Mucosa of stomach (tissue), 1 donor: ENCODE results near the gene MEGF11.

Source experiments
- H3K27me3 ChIP-seq: one replicate; pipeline ENCODE4 v1.7.0; 2013; ENCODE audit warnings: mild to moderate bottlenecking, low read length; ENCODE audit not compliant: control insufficient read depth, insufficient read depth
- H3K36me3 ChIP-seq: one replicate; pipeline ENCODE4 v1.7.0; 2013; ENCODE audit warnings: low read length; ENCODE audit not compliant: control insufficient read depth, insufficient read depth
- H3K4me1 ChIP-seq: one replicate; pipeline ENCODE4 v1.7.0; 2013; ENCODE audit warnings: mild to moderate bottlenecking, low read length; ENCODE audit not compliant: control insufficient read depth, insufficient read depth
- H3K4me3 ChIP-seq: one replicate; pipeline ENCODE4 v1.7.0; 2013; ENCODE audit warnings: low read length
- H3K9ac ChIP-seq: one replicate; pipeline ENCODE4 v1.7.0; 2013; ENCODE audit warnings: mild to moderate bottlenecking, low read length, moderate library complexity
- H3K9me3 ChIP-seq: one replicate; pipeline ENCODE4 v1.7.0; 2013; ENCODE audit warnings: mild to moderate bottlenecking, low read length, moderate library complexity; ENCODE audit not compliant: control insufficient read depth
- donor health status: Pancreatic carcinoma.

Gene MEGF11

DNA sequence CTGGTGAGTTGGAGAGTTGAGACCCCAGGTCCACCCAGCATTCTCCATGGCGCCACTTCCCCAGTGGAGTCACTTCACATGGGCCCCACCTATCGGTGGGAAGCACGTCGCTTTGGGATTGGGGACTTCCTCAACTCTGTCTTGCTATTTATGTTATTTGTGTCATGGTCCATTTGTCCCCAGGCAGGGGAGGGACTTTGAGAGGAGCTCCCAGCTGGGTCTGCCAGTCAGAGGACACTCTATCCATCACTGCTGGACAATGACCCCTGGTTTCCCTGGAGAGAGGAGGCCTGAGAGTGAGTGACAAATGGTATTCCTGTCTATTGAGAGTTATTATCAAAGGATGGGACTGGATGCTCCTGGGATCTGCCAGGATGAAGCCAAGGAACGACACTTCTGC, 256.6 kb downstream of the MEGF11 start:
- H3K9ac ChIP-seq: no peak overlapping the region
- no peaks in the 10 kb centered on the region for H3K4me1 ChIP-seq
- no peak overlapping the region for H3K4me3 ChIP-seq
- H3K9me3 ChIP-seq: no peaks in the 10 kb centered on the region
- no peaks in the 10 kb centered on the region for H3K36me3 ChIP-seq
- H3K27me3 ChIP-seq: peaks cover 7% of the 10 kb centered on the region

DNA sequence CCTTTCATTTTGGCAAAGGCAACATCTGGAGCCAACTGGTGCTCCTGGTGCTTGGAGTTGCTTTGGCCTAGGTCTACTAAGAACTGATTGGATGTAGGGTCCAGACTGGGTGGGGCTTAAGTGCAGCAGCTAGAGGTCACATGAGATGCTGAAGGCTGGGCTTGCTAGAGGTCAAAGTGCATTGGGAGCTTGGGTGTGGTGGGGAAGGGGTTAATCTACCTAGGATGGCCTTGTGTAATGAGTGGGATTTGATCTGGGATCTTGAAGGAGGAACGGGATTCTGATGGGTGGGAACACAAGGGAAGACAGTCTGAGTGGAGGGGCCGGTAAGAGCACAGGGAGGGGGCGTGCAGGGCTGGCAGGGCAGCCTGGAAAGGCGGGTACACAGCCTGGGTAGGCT, 258.7 kb downstream of the MEGF11 start:
- no peak overlapping the region for H3K4me3 ChIP-seq
- peaks cover 7% of the 10 kb centered on the region for H3K27me3 ChIP-seq
- H3K9me3 ChIP-seq: no peaks in the 10 kb centered on the region
- H3K9ac ChIP-seq: no peak overlapping the region
- no peaks in the 10 kb centered on the region for H3K36me3 ChIP-seq
- no peaks in the 10 kb centered on the region for H3K4me1 ChIP-seq

DNA sequence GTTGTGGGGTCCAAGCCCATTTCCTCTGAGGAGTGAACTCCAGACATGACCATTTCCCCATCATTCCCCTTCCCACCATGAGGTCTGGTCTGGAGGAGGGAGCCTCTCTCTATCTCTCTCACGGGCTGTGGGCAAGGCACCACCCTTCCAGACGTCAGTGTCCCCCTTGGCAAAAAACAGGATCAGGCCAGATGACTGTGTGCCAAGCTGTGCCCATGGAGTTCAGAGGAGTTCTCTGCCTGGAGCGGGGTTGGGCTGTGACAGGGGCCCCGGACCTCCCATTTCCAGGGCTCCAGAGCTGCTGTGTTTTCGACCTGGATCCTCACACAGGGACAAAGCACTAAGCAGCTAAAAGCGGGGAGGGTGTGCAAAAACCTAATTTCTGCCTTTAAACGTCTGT, 259.8 kb downstream of the MEGF11 start:
- no peaks in the 10 kb centered on the region for H3K9me3 ChIP-seq
- no peaks in the 10 kb centered on the region for H3K27me3 ChIP-seq
- no peaks in the 10 kb centered on the region for H3K4me1 ChIP-seq
- no peak overlapping the region for H3K9ac ChIP-seq
- no peaks in the 10 kb centered on the region for H3K36me3 ChIP-seq
- H3K4me3 ChIP-seq: no peak overlapping the region

DNA sequence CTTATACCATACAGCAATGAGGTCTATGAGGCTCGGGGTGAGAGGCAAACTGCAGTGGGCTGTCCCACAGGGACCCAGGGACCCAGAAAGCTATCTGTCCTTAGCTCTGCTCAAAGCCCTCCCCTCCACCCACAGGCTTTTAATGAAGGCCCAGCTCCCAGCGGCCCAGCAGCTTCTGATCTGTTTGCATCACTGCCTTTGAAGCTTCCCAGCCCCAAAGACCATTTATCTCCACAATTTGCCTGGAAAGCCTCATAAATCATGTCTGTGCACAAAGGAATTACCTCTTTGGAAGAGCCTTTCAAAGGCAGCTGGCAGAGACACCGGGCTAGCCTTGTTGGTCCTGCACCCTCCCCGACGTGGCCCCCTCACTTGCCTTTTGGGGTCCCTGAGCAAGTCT, 260.3 kb downstream of the MEGF11 start:
- Histone ChIP-seq H3K27me3 (no peaks in the 10 kb centered on the region), H3K9me3 (no peaks in the 10 kb centered on the region), H3K36me3 (no peaks in the 10 kb centered on the region)

DNA sequence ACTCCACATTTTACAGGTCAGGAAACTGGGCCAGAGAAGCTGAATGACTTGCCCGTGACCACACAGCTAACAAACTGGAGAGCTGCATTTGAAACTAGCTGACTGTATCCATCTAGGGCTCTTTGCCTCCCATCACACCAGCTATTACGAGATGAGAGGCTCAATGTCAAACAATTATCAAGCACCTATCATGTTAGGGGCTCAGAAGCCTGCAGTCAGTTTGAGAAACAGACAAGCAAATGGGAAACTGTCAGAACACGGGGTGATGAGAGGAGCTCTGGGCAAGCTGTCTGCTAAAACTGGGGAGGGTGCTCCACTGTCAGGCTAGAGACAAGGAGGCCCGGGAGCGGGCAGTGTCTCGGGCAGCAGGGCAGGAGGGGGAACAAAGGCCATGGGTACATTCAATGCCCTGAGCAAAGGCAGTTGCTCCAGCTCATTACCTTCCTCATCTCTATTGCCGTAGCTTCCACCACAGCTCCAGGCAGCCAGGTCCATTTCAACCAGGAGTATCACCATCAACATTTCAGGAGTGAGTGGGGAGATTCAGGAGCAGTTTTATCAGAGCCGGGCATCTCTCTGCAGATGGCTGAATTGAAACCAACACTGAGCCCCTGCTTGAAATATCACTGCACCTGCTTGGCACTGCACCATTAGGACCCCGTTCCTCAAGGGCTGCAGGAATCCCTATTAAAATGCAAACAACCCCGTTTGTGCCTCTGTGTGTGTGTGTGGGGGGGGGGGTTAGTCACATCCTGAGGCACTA, 261.6 kb downstream of the MEGF11 start:
- Histone ChIP-seq H3K9me3 (no peaks in the 10 kb centered on the region), H3K36me3 (no peaks in the 10 kb centered on the region), H3K4me3 (no peak overlapping the region), H3K27me3 (no peaks in the 10 kb centered on the region), H3K4me1 (no peaks in the 10 kb centered on the region), H3K9ac (no peak overlapping the region)

More for the DNA sequence above, 260.3 kb downstream of the MEGF11 start:
- Histone ChIP-seq H3K9ac (no peak overlapping the region), H3K4me1 (no peaks in the 10 kb centered on the region), H3K4me3 (no peak overlapping the region)

DNA sequence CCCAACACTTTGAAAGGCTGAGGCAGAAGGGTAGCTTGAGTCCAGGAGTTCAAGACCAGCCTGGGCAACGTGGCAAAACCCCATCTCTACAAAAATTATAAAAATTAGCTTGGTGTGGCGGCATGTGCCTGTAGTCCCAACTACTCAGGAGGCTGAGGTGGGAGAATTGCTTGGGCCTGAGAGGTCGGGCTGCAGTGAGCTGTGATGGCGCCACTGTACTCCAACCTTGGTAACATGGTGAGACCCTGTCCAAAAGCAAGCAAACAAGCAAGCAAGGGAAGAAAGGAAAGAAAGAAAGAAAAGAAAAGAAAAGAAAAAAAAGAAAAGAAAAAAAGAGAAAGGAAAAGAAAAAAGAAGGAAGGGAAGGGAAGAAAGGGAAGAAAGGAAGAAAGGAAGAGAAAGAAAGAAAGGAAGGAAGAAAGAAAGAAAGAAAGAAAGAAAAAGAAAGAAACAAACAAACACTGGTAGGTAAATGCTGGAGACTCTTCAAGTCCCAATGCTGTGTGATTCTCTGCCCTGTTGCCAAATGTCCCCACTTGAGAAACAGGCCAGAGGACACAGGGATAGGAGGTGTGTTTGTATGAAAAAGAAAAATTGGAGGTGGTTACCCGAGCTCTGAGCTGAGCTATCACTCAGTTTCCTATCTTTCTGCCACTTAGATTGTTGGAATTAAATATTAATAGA, 263.1 kb downstream of the MEGF11 start:
- H3K4me3 ChIP-seq: no peak overlapping the region
- H3K27me3 ChIP-seq: no peaks in the 10 kb centered on the region
- H3K9me3 ChIP-seq: no peaks in the 10 kb centered on the region
- H3K36me3 ChIP-seq: no peaks in the 10 kb centered on the region
- no peaks in the 10 kb centered on the region for H3K4me1 ChIP-seq
- H3K9ac ChIP-seq: no peak overlapping the region

DNA sequence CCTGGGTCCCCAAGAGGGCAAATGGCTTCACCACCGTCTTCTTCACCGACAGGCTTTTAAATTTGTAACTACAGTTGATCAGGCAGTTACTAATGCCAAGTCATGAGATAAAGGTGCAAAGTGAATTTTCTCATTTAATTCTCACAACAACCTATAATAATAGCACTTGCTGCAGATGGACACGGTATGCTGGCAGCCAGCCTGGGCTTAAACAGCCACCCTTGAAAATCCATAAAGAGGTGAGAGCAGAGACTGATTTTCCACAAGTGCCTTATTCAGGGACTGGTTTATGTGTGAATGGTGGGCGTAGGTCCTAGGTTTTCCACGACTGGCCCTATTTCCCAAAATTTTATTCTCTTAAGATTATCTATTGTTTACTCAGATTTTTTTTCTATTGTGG, 266.4 kb downstream of the MEGF11 start:
- peaks cover 15% of the 10 kb centered on the region for H3K27me3 ChIP-seq
- H3K9me3 ChIP-seq: no peaks in the 10 kb centered on the region
- peaks cover 6% of the 10 kb centered on the region for H3K4me1 ChIP-seq
- no peak overlapping the region for H3K9ac ChIP-seq
- no peak overlapping the region for H3K4me3 ChIP-seq
- H3K36me3 ChIP-seq: no peaks in the 10 kb centered on the region

DNA sequence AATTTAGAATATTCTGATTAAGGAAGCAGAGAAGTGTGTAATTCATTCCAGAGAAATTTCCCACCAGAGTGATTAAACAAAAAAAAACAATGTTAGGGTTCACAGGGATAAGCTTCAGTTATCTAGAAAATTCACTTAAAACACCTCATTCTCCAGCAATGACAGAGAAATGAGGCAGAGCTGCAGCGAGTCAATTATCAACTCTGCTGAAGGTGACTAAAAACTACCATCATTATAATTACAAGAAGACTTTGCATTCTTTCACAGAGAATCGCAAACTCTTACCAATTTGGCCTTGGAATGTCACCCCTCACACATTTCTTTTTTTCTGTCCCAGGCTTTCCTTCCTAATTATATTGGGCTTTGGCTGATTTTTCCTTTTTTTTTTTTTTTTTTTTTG, 267.1 kb downstream of the MEGF11 start:
- Histone ChIP-seq H3K4me3 (no peak overlapping the region), H3K27me3 (peaks cover 20% of the 10 kb centered on the region), H3K4me1 (peaks cover 13% of the 10 kb centered on the region), H3K36me3 (no peaks in the 10 kb centered on the region), H3K9ac (no peak overlapping the region), H3K9me3 (no peaks in the 10 kb centered on the region)

DNA sequence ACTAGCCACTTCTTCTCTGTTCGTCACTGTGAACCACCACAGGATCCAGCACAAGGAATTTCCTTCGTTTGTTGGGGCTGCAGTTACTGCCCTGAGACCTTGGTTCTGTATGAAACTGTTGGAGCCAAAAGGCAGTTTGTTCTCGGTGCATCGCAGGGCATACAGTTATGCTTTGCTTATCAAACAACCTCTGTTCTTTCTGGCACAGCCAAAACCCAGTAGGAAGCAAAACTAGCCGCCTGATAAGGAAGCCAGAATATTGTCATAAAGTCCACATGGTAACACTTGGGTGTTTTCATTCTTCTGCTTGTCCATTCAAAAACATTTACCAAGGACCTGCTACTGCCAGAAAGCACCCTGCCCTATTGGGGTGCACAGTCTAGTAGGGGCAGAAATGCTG, 268.2 kb downstream of the MEGF11 start:
- no peak overlapping the region for H3K4me3 ChIP-seq
- no peak overlapping the region for H3K9ac ChIP-seq
- H3K4me1 ChIP-seq: peaks cover 17% of the 10 kb centered on the region
- H3K27me3 ChIP-seq: peaks cover 21% of the 10 kb centered on the region
- H3K9me3 ChIP-seq: no peaks in the 10 kb centered on the region
- no peaks in the 10 kb centered on the region for H3K36me3 ChIP-seq

DNA sequence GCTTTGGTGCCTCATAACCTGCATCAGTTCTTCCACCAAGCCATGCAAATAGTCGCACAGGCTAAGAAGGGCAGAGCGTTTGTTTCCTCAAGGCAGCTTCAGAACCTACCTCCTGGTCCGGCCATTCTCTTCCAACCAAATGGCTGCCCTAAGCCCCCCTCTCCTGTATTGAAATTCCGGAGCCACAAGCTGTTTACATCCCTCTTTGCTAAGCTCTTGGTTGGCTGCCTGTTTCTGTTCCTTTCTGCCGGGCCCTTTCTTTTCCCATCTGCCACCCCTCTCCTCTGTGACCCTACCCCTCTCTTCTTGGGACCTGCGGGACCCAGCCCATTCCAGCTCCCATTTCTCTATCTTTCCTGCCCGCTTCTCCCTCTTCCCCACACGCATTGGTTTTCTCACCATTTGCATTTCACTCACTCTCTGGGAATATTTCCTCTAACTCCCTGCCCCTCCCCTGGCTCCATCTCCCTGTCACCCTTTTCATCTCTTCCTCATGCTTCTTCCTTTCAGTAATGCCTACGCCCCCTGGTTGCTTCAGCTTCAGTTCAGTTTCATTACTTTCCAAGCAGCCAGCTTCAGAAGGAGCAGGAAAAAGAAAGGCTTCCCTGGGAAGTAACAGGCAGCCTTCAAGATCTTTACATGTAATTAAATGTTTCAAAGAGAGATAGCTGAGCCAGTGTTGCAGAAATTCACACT, 270.8 kb downstream of the MEGF11 start:
- peaks cover 21% of the 10 kb centered on the region for H3K27me3 ChIP-seq
- H3K4me3 ChIP-seq: no peak overlapping the region
- no peak overlapping the region for H3K9ac ChIP-seq
- H3K9me3 ChIP-seq: no peaks in the 10 kb centered on the region
- H3K36me3 ChIP-seq: no peaks in the 10 kb centered on the region
- H3K4me1 ChIP-seq: peaks cover 17% of the 10 kb centered on the region

DNA sequence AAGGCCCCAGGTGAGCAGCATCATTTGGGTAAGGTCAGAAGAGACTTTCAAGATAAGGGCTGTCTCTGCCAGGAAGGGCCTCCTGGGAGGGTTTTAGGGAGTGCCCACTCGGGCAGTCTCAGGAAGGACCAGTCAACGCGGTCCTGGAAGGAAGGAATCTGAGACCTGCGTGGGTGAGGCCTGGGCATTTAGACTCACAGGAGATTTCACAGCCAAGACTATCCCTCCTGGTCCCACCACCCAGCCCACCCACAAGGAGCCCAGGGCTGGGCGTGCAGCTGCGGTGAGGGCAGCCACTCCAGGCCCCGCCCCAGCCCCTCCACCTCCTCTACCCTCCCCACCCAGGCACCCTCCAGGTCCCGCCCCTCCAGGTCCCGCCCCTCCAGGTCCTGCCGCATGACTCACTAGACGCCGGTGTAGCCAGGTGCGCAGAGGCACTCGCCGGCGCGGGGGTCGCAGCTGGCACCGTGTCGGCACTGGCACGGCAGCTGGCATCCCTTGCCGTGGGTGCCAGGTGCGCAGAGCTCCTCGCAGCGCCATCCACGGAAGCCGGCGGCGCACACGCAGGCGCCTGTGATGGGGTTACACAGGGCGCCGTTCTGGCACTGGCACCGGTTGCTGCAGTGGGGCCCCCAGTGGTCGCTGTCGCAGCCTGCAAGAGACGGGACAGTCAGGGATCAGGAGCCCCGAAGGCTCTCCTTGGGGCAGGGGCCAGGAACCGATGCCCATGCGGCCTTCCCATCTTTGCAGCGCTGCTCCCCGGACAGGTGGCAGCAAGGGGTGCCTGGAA, 271.5 kb downstream of the MEGF11 start:
- H3K9ac ChIP-seq: no peak overlapping the region
- peaks cover 17% of the 10 kb centered on the region for H3K4me1 ChIP-seq
- H3K36me3 ChIP-seq: no peaks in the 10 kb centered on the region
- peaks cover 21% of the 10 kb centered on the region for H3K27me3 ChIP-seq
- H3K9me3 ChIP-seq: no peaks in the 10 kb centered on the region
- H3K4me3 ChIP-seq: no peak overlapping the region
